ENCODE data around the gene TMPRSS11D.

- TF ChIP-seq CTCF (IDR thresholded peaks at IDR 0.05) (no peak), POLR2A (IDR thresholded peaks at IDR 0.05) (no peak)
These were observed 38.9 kb upstream of the TMPRSS11D start for GRCh38 chr4:67922697-67923096.

Data from ovary (tissue), 3 donors.